Esophagus muscularis mucosa (tissue), 3 donors: Measurements from ENCODE around the gene ZC3HAV1.

ENCODE experiments used
- CTCF ChIP-seq, 3 experiments: fragments of 200-600 bp in 2 of 3; fragments of 450-650 bp in 1 of 3; sonication (generic) in 2 of 3; IDR thresholded peaks; one replicate each; pipeline ENCODE4 v1.5.1; 2017 to 2019; ENCODE audit warnings: antibody characterized with exemption in 3 of 3, mild to moderate bottlenecking in 2 of 3, moderate library complexity in 1 of 3
- POLR2A ChIP-seq: fragments of 450-650 bp; IDR thresholded peaks from one replicate; pipeline ENCODE4 v1.6.1; 2017; ENCODE audit warnings: antibody characterized with exemption, moderate library complexity, mild to moderate bottlenecking, low read depth
- POLR2AphosphoS5 ChIP-seq, 2 donors: sonication (generic); formaldehyde crosslinking; IDR thresholded peaks; one replicate each; pipeline ENCODE4 v1.6.1; 2017; ENCODE audit warnings: antibody characterized with exemption in 2 of 2

- TF ChIP-seq POLR2A (no peak), CTCF (IDR thresholded peaks at IDR 0.05) (peak in 1 of 3 experiments; percentile 11), POLR2AphosphoS5 (IDR thresholded peaks at IDR 0.05) (peak; percentile 74 to 82)
Measured at GRCh38 chr7:139109188-139109982, at the start of gene ZC3HAV1.
